Measurements from ENCODE around the gene INTU.

Gene INTU

DNA sequence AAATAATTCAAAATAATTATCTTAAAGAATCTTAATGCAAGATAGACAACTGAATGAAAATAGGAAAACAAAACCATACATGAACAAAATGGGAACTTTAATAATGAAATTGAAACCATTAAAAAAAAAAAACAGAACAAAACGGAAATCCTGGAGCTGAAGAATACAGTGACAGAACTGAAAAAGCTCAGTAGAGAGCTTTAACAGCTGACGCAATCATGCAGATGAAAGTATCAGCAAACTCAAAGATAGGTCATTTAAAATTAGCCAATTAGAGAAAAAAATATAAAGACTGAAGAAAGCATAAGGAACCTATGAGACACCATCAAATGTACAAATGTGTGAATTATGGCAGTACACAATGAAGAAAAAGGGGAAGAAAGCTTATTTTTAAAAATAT, 116.2 kb downstream of the INTU start:
- peak; percentile 83 for TF ChIP-seq SETDB1 (IDR thresholded peaks at IDR 0.05; ENCODE audit: insufficient read length, low read length)
- no peak for TF ChIP-seq ZNF132 (tag by site-specific recombination; IDR thresholded peaks at IDR 0.05; ENCODE audit: borderline replicate concordance)
- H3K4me3 ChIP-seq (ENCODE audit: low read depth, low read length), result no peak overlapping the region
- no peak overlapping the region for H3K27ac ChIP-seq (ENCODE audit: extremely low read depth, low read depth, low read length)
- ChIA-PET CTCF (interaction anchor here (1.1 to 1.6 kb wide), 2 partner anchors 16 to 17 kb away, joined by 3 read pairs; no protein-coding TSS in a partner anchor), POLR2A (no interaction called here)
- no peaks in the 10 kb centered on the region for H3K9me3 ChIP-seq (ENCODE audit: control insufficient read depth, insufficient read depth, low read depth, low read length)
- no peaks in the 10 kb centered on the region for H3K4me1 ChIP-seq (ENCODE audit: control insufficient read depth, insufficient read depth, low read length)
- no peaks in the 10 kb centered on the region for H3K36me3 ChIP-seq (ENCODE audit: control insufficient read depth in 2 of 2, insufficient read depth in 1 of 2, low read length in 2 of 2)

GRCh38 chr4:127756906-127757305, 124.1 kb downstream of the INTU start:
- no peaks in the 10 kb centered on the region for H3K4me1 ChIP-seq (ENCODE audit: control insufficient read depth, insufficient read depth, low read length)
- ChIA-PET CTCF (interaction anchor here (0.9 to 1.2 kb wide), 2 partner anchors 17 to 25 kb away, joined by 3 to 6 read pairs; no protein-coding TSS in a partner anchor), POLR2A (no interaction called here)
- H3K27ac ChIP-seq (ENCODE audit: extremely low read depth, low read depth, low read length), result no peak overlapping the region
- no peaks in the 10 kb centered on the region for H3K9me3 ChIP-seq (ENCODE audit: control insufficient read depth, insufficient read depth, low read depth, low read length)
- no peak for TF ChIP-seq ZBTB48 (tag by site-specific recombination; IDR thresholded peaks at IDR 0.05)
- TF ChIP-seq, protein P1, sequence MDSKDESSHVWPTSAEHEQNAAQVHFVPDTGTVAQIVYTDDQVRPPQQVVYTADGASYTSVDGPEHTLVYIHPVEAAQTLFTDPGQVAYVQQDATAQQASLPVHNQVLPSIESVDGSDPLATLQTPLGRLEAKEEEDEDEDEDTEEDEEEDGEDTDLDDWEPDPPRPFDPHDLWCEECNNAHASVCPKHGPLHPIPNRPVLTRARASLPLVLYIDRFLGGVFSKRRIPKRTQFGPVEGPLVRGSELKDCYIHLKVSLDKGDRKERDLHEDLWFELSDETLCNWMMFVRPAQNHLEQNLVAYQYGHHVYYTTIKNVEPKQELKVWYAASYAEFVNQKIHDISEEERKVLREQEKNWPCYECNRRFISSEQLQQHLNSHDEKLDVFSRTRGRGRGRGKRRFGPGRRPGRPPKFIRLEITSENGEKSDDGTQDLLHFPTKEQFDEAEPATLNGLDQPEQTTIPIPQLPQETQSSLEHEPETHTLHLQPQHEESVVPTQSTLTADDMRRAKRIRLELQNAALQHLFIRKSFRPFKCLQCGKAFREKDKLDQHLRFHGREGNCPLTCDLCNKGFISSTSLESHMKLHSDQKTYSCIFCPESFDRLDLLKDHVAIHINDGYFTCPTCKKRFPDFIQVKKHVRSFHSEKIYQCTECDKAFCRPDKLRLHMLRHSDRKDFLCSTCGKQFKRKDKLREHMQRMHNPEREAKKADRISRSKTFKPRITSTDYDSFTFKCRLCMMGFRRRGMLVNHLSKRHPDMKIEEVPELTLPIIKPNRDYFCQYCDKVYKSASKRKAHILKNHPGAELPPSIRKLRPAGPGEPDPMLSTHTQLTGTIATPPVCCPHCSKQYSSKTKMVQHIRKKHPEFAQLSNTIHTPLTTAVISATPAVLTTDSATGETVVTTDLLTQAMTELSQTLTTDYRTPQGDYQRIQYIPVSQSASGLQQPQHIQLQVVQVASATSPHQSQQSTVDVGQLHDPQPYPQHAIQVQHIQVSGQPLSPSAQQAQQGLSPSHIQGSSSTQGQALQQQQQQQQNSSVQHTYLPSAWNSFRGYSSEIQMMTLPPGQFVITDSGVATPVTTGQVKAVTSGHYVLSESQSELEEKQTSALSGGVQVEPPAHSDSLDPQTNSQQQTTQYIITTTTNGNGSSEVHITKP (tag by site-specific recombination; IDR thresholded peaks at IDR 0.05), result no peak
- TF ChIP-seq ZNF416 (tag by site-specific recombination; IDR thresholded peaks at IDR 0.05), result no peak
- TF ChIP-seq FEZF1 (tag by site-specific recombination; IDR thresholded peaks at IDR 0.05), result no peak
- no peak for TF ChIP-seq ZNF561 (tag by site-specific recombination; IDR thresholded peaks at IDR 0.05; ENCODE audit: borderline replicate concordance)
- TF ChIP-seq EGR2 (tag by site-specific recombination; IDR thresholded peaks at IDR 0.05; ENCODE audit: low read depth), result no peak
- TF ChIP-seq, protein P2, sequence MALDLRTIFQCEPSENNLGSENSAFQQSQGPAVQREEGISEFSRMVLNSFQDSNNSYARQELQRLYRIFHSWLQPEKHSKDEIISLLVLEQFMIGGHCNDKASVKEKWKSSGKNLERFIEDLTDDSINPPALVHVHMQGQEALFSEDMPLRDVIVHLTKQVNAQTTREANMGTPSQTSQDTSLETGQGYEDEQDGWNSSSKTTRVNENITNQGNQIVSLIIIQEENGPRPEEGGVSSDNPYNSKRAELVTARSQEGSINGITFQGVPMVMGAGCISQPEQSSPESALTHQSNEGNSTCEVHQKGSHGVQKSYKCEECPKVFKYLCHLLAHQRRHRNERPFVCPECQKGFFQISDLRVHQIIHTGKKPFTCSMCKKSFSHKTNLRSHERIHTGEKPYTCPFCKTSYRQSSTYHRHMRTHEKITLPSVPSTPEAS (tag by site-specific recombination; IDR thresholded peaks at IDR 0.05), result no peak
- no peak for TF ChIP-seq ZNF514 (tag by site-specific recombination; IDR thresholded peaks at IDR 0.05)
- TF ChIP-seq ZNF433 (tag by site-specific recombination; IDR thresholded peaks at IDR 0.05; ENCODE audit: low read depth), result no peak
- TF ChIP-seq ZBTB1 (tag by site-specific recombination; IDR thresholded peaks at IDR 0.05), result no peak
- TF ChIP-seq ZNF501 (tag by site-specific recombination; IDR thresholded peaks at IDR 0.05), result no peak
- no peak for TF ChIP-seq RBAK (tag by site-specific recombination; IDR thresholded peaks at IDR 0.05)
- TF ChIP-seq ZNF555 (tag by site-specific recombination; conservative IDR thresholded peaks at IDR 0.05), result no peak
- TF ChIP-seq REST (tag by site-specific recombination; IDR thresholded peaks at IDR 0.05), result no peak
- no peak for TF ChIP-seq SALL2 (tag by site-specific recombination; IDR thresholded peaks at IDR 0.05; ENCODE audit: borderline replicate concordance)
- no peak for TF ChIP-seq KLF7 (tag by site-specific recombination; IDR thresholded peaks at IDR 0.05; ENCODE audit: borderline replicate concordance)
- TF ChIP-seq ZNF112 (tag by site-specific recombination; IDR thresholded peaks at IDR 0.05), result no peak
- H3K4me3 ChIP-seq (ENCODE audit: low read depth, low read length), result no peak overlapping the region
- no peaks in the 10 kb centered on the region for H3K36me3 ChIP-seq (ENCODE audit: control insufficient read depth in 2 of 2, insufficient read depth in 1 of 2, low read length in 2 of 2)

Measured in HEK293 (cell line).